Motor neuron (in vitro differentiated cells): ENCODE results near the gene APPBP2. TPM values are rescaled to one million over a fixed set of nuclear protein-coding genes. Genes with fewer than 3 reads are reported as not detected.

Experiments used
- ATAC-seq, 8 experiments: fragments of 200-7000 bp; cut with Tn5 transposase; replicated peaks in 6 of 8; 2 replicates each; pipeline ENCODE4 v1.8.0; 2021; ENCODE audit warnings: mild to moderate bottlenecking in 8 of 8, moderate library complexity in 8 of 8
- H3K27ac ChIP-seq, 2 donors: fragments of 250-450 bp; sonication (Bioruptor Pico); 2 replicates each; pipeline ENCODE4 v1.9.0; 2021; ENCODE audit warnings: antibody characterized with exemption in 2 of 2, mild to moderate bottlenecking in 2 of 2, moderate library complexity in 1 of 2
- H3K4me1 ChIP-seq, 2 donors: fragments of 250-450 bp; sonication (Bioruptor Pico); replicated peaks in 1 of 2; 2 replicates each; pipeline ENCODE4 v1.6.1; 2021; ENCODE audit warnings: antibody characterized with exemption in 2 of 2, mild to moderate bottlenecking in 2 of 2, moderate library complexity in 1 of 2
- H3K4me3 ChIP-seq, 5 donors: fragments of 250-450 bp; sonication (Bioruptor Pico); 2 replicates each; pipeline ENCODE4 v1.9.0; 2021; ENCODE audit warnings: antibody characterized with exemption in 5 of 5, mild to moderate bottlenecking in 5 of 5, moderate library complexity in 4 of 5
- WGBS, 10 experiments: fragments of 450-650 bp; shearing (Covaris generic); methylation state at CpG; one replicate each; pipeline ENCODE4 v1.0.0; 2022; 5-methylcytosine and 5-hydroxymethylcytosine counted together
- in situ Hi-C, 9 experiments: fragments of 400-800 bp; cut with MboI; loops; one replicate each; pipeline ENCODE4 v1.15.0; 2021; ENCODE audit warnings: low sequenced_read_pairs in 9 of 9, low pct_unique_long_range_greater_than_20kb in 2 of 9; ENCODE audit not compliant: unreplicated experiment in 9 of 9
- total RNA-seq, 8 experiments: library from RNA; unstranded; fragments of 300-600 nt; gene quantifications; 2 replicates each; pipeline versions ENCODE4 v1.2.3 to v1.2.4, GENCODE V29; 2022

Gene APPBP2
- total RNA-seq, 8 experiments from 2014 or later: 21.7 to 68.1 (median 25.5) TPM

DNA sequence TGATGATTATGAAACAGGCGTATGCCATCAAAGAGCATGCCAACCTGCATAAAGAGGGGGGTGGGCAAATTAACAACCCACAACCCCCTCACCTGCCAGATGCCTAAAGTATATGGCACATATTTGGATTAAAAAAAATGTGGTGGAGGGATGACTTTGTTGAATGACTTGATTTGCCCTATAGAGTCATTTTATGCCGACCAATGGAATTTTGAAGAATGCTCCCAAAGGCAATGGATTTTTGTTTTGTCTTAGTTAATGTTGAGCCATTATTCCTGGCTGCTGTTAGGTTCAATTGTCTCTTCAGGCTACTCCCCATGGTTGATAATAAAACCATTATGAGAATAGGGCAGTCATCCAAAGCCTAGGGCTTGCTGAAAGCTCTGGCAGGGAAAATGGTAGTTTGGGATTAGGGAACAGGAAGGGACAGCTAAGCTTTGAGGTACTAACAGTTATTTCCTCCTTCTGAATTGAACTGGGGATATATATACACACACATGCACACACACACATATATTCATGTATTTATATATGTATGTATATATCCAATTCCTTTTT is 109.6 kb downstream of the APPBP2 start:
- WGBS, 10 experiments: 17 to 100% (median 80%) methylated on average over 1 to 2 of the region's 2 CpGs; no CpG with 5 or more reads in 1 of the 10 experiments
- Histone ChIP-seq H3K4me3 (no peak overlapping the region), H3K4me1 (no peaks in the 10 kb centered on the region), H3K27ac (no peak overlapping the region)
- in situ Hi-C loops: loop anchor here in 1 of 9 experiments (25.0 kb wide), 1 partner anchor 329 kb away; the partner anchor contains the start of gene HEATR6
- ATAC-seq: no peak

DNA sequence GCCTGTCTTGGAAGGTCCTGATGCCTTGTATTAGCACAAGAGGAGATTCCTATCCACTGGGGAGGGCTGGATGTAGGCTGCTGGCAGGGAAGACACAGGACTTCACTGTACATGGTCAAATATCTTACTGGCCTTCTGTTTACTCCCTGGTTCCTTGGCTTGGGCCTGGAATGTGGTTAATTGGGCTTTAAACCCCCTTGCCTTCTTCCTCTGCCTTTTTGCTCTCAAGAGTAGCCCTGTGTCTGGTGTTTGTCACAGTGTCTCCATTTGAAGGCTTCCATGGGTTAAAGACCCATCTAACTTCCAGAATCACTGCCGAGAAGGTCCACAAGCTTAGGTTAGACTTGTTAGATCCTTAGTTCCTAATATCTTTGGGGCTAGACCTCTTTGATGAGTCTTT is 110.9 kb downstream of the APPBP2 start:
- Histone ChIP-seq H3K4me3 (no peak overlapping the region), H3K27ac (no peak overlapping the region), H3K4me1 (no peaks in the 10 kb centered on the region)
- WGBS, 10 experiments: 88 to 100% (median 100%) methylated on average over 1 of the region's 1 CpG; no CpG with 5 or more reads in 4 of the 10 experiments
- in situ Hi-C loops: loop anchor here in 1 of 9 experiments (25.0 kb wide), 1 partner anchor 328 kb away; the partner anchor contains the start of gene HEATR6
- no peak for ATAC-seq

DNA sequence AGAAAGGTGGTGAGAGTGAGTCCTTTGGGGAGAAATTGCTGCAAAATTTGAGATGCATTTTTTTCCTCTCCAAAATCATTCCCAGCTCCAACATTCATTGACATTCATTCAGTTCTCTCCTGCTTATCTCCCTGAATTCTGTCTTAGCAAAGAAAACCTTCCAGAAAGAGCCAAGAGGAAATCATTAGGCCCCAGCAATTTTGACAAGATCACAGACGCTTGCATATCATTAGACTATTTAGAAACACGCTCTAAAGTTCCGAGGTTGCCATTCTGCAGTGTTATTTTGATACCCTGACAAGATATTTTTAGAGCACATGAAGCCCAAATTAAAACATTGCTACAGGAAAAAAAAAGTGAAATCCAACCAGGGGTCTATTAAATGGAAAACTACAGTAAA is 113.3 kb downstream of the APPBP2 start:
- 50 to 96% (median 85%) methylated on average over 2 to 3 of the region's 3 CpGs; no CpG with 5 or more reads in 2 of the 10 experiments for WGBS, 10 experiments
- no peak for ATAC-seq
- Histone ChIP-seq H3K4me3 (no peak overlapping the region), H3K27ac (no peak overlapping the region), H3K4me1 (no peaks in the 10 kb centered on the region)
- in situ Hi-C loops: loop anchor here in 1 of 9 experiments (25.0 kb wide), 1 partner anchor 325 kb away; the partner anchor contains the start of gene HEATR6

DNA sequence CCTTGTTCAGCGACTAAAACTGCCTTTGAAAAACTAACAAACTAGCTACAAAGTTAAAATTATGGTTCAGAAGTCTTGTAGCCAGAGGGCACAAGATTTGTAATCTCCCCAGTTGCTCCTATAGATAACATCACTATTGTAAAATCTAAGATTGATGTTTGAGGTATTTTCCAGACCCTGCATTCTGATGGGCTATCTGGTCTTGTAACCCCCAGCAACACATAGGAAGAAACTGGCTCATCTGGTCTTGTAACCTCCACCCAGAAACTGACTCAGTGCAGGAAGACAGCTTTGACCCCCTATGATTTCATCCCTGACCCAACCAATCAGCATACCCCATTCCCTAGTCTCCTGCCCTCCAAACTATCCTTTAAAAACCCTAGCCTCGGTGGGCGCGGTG is 116.0 kb downstream of the APPBP2 start:
- in situ Hi-C loops: loop anchor here in 1 of 9 experiments (25.0 kb wide), 1 partner anchor 323 kb away; the partner anchor contains the start of gene HEATR6
- no peaks in the 10 kb centered on the region for H3K4me1 ChIP-seq
- no peak overlapping the region for H3K4me3 ChIP-seq
- 20 to 100% (median 96%) methylated on average over 1 to 4 of the region's 4 CpGs; no CpG with 5 or more reads in 2 of the 10 experiments for WGBS, 10 experiments
- H3K27ac ChIP-seq: no peak overlapping the region
- ATAC-seq: no peak

DNA sequence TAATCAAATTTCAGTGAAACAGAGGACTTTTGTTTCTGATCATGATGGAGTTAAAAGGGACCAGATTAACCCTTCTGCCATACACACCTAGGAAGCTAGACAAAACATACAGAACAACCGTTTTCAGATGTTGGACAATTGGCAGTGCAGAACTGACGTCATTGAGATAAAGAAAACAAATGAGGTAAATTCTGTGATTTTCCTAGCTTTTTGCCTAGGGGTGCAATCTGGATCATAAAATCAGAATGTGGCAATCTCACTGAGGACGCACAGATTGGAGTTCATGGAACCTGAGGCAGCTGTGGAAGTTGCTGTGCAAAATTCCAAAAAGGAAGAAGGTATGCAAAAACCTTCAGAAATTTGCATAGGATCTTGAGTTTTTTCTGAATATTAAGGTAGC is 119.2 kb downstream of the APPBP2 start:
- ATAC-seq: peak in 1 of 8 experiments; percentile 30
- WGBS, 10 experiments: 28 to 100% (median 84%) methylated on average over 1 to 3 of the region's 3 CpGs
- no peak overlapping the region for H3K27ac ChIP-seq
- no peaks in the 10 kb centered on the region for H3K4me1 ChIP-seq
- H3K4me3 ChIP-seq: no peak overlapping the region
- in situ Hi-C loops: loop anchor here in 1 of 9 experiments (25.0 kb wide), 1 partner anchor 320 kb away; the partner anchor contains the start of gene HEATR6

DNA sequence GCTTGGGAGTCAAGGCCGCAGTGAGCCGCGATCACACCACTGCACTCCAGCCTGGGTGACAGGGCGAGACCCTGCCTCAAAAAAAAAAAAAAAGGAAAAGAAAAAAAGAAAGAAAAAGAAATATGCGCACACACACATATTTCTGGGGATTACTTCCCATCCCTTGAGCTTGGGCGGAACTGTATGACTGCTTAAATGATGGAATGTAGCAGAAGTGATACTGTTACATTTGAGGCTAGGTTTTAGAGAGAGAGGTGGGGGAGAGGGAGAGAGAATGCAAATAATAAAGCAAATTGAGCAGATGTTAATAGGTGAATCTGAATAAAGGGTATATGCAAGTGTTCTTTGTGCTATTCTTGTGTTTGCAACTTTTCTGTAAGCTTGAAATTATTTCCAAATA is 122.1 kb downstream of the APPBP2 start:
- in situ Hi-C loops: loop anchor here in 1 of 9 experiments (25.0 kb wide), 1 partner anchor 317 kb away; the partner anchor contains the start of gene HEATR6

DNA sequence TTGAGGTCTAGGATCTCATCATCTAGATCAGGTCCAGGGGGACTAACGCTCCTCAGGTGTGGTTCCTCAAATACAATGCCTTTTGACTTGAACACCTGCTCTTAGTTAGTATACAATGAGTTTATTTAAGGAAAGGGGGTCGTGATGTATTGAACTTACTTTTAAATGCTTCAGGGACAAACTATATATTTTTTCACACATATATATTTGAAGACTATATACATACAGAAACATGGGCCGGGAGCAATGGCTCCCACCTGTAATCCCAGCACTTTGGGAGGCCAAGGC is 122.6 kb downstream of the APPBP2 start:
- H3K4me1 ChIP-seq: no peaks in the 10 kb centered on the region
- no peak overlapping the region for H3K27ac ChIP-seq
- in situ Hi-C loops: loop anchor here in 1 of 9 experiments (25.0 kb wide), 1 partner anchor 316 kb away; the partner anchor contains the start of gene HEATR6
- WGBS, 10 experiments: 33 to 100% (median 85%) methylated on average over 1 to 3 of the region's 3 CpGs; no CpG with 5 or more reads in 2 of the 10 experiments
- ATAC-seq: no peak
- no peak overlapping the region for H3K4me3 ChIP-seq

More for the DNA sequence above, 122.1 kb downstream of the APPBP2 start:
- Histone ChIP-seq H3K27ac (no peak overlapping the region), H3K4me3 (no peak overlapping the region), H3K4me1 (no peaks in the 10 kb centered on the region)
- peak in 3 of 8 experiments; percentile 85 to 97 (median 92) for ATAC-seq
- 52 to 100% (median 82%) methylated on average over 1 to 6 of the region's 6 CpGs; no CpG with 5 or more reads in 1 of the 10 experiments for WGBS, 10 experiments

DNA sequence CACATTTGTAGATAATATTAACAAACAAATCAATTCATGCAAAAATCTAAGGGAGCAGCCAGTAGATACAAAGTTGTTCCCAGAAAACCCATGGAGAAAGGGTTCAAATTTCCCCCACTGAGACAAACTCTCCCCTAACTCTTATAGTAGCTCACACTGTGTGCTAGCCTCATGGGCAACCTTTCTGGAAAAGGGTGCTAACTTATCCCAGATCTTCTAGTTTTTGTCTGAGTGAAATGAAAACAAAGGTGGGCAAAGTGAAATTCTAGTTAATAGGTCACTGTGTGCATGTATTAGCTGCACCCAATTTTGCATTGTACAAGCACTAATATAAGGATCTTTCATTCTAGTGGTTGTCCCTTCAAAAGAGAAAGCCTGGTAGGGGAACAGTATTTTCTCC is 124.2 kb downstream of the APPBP2 start:
- H3K27ac ChIP-seq: no peak overlapping the region
- ATAC-seq: no peak
- H3K4me3 ChIP-seq: no peak overlapping the region
- in situ Hi-C loops: loop anchor here in 1 of 9 experiments (25.0 kb wide), 1 partner anchor 315 kb away; the partner anchor contains the start of gene HEATR6
- no peaks in the 10 kb centered on the region for H3K4me1 ChIP-seq

DNA sequence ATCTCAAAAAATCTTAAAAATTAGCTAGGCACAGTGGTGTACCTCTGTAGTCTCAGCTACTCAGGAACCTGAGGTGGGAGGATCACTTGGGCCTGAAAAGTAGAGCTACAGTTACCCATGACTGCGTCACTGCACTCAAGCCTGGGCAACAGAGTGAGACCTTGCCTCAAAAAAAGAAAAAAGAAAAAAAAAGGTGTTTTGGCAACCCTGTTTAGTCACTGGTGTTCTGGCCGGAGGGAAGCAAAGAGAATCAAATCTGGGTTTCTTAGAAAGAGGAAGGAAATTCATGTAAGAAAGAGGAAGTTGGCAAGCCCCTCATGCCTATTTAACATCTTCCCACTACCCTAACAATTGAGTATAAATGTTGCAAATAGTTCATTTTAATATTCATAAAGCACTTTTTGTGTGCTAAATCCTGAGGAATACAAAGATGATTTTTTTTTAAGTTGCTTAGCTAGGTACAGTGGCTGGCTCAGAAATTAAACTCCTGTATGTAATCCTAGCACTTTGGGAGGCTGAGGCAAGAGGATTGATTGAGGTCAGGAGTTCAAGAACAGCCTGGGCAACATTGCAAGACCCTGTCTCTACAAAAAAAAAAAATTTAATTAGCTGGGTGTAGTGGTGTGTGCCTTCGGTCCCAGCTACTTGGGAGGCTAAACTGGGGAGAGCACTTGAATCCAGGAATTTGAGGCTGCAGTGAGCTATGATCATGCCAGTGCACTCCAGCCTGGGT is 127.6 kb downstream of the APPBP2 start:
- no peak for ATAC-seq
- in situ Hi-C loops: no loop called here
- Histone ChIP-seq H3K4me1 (peaks cover 0 to 9% of the 10 kb centered on the region in 2 donors), H3K27ac (no peak overlapping the region), H3K4me3 (no peak overlapping the region)
- WGBS, 10 experiments: 63 to 100% (median 90%) methylated on average over 1 to 3 of the region's 3 CpGs; no CpG with 5 or more reads in 1 of the 10 experiments

DNA sequence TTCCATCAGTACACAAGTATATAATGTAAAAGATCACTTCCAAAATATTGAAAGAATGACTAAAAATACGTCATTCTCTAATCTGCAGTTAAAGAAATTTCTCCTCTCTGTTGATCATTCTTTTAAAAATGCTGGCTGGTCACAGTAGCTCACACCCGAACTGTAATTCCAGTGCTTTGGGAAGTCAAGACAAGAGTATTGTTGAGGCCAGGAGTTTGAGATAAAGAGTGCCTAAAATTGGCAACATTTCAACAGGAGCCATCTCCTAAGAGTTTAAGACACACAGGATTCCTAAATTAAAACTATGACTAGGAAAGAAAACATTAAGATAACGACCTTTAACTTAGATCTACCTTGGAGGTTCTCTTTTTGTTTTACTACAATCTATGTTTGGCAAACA is 129.6 kb downstream of the APPBP2 start:
- peaks cover 3 to 14% of the 10 kb centered on the region in 2 donors for H3K4me1 ChIP-seq
- H3K27ac ChIP-seq: no peak overlapping the region
- ATAC-seq: no peak
- 62 to 100% (median 77%) methylated on average over 1 to 3 of the region's 3 CpGs for WGBS, 10 experiments
- H3K4me3 ChIP-seq: no peak overlapping the region
- in situ Hi-C loops: no loop called here

DNA sequence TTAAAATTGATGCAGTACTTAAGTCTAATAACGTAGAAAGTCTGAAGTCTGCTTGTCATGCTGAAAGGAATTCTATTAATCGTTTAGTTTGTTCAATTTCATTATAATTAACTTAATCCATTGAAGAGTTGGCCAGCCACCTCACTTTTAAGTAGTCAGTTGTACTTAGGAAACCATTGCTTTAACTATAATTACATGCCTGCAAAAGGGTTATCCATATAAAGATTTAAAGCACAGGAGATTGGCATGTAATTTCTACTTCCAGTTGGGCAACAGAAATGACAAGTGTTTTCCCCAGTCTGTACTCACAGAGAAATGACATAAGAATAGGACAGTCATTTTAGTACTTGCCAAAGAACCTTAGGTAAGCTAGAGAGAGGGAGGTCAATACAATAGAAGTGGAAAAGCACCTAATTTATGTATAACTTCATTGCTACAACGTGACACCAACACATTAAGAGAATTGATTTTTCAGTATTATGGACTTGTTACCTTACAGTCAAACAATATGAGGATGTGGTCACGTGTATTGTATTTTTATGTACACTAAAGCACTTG is 130.5 kb downstream of the APPBP2 start:
- H3K27ac ChIP-seq: no peak overlapping the region
- in situ Hi-C loops: no loop called here
- 66 to 89% (median 82%) methylated on average over 2 to 4 of the region's 4 CpGs for WGBS, 10 experiments
- H3K4me3 ChIP-seq: no peak overlapping the region
- H3K4me1 ChIP-seq: peaks cover 3 to 14% of the 10 kb centered on the region in 2 donors
- no peak for ATAC-seq

DNA sequence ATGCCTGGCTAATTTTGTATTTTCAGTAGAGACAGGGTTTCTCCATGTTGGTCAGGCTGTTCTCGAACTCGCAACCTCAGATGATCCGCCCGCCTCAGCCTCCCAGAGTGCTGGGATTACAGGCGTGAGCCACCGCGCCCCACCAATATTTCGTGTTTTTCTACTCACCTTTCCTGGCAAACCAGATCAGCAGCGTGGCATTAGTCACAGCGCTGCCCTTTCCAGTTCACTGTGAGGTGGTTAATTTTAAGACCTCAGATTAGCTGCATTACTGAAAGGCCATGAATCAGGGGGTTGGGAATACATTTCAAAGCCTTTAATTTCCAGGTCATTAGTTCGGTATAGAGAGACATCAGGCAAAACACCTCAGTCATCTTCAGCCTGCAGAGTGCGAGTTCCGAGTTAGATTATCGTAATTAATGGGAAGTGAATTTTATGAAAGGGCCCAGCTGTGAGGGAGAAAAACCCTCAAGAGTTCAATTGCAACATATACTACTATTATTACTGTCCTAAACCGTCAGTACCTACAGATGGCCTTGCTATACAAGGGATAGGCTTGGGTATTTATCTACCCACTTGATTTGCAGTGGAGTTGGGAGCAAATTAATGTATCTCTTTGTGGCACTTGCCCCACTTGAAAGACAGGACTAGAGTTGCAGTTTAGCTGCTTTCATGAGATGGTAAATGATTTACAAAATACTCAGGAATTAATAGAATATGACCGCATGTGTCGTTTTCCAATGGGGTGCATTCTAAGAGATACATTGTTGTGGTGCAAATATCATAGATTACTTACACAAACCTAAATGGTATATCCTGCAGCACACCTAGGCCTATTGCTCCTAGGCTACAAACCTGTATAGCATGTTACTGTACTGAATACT is 132.0 kb downstream of the APPBP2 start:
- Histone ChIP-seq H3K4me1 (peaks cover 10 to 23% of the 10 kb centered on the region in 2 donors), H3K4me3 (no peak overlapping the region), H3K27ac (no peak overlapping the region)
- in situ Hi-C loops: no loop called here
- 40 to 100% (median 88%) methylated on average over 1 to 15 of the region's 17 CpGs for whole genome bisulfite sequencing, 10 experiments
- no peak for ATAC-seq
